Cerebellar nuclear complex (tissue), 1 donor: Measurements from ENCODE around the gene WSCD1.

Source experiments
- DNase-seq, 2 experiments: peaks; one replicate each; lab custom pipeline; 2025; lab: John Stamatoyannopoulos, UW

Gene WSCD1

GRCh38 chr17:6108382-6108781 lies 38.2 kb downstream of the WSCD1 start:
- DNase-seq: no peak

- no peak for DNase-seq
Observed at GRCh38 chr17:6108987-6109386, 38.8 kb downstream of the WSCD1 start.

GRCh38 chr17:6109536-6109935 lies 39.4 kb downstream of the WSCD1 start:
- no peak for DNase-seq

GRCh38 chr17:6110088-6110487 lies 39.9 kb downstream of the WSCD1 start:
- no peak for DNase-seq

- no peak for DNase-seq
Observed at GRCh38 chr17:6110592-6110991, 40.4 kb downstream of the WSCD1 start.

GRCh38 chr17:6120351-6120750 lies 50.2 kb downstream of the WSCD1 start:
- DNase-seq: no peak

GRCh38 chr17:6124856-6125255 lies 54.7 kb downstream of the WSCD1 start:
- DNase-seq: no peak

- no peak for DNase-seq
Observed at GRCh38 chr17:6126768-6127167, 56.6 kb downstream of the WSCD1 start.

- DNase-seq: no peak
Observed at GRCh38 chr17:6134721-6135120, 64.5 kb downstream of the WSCD1 start.

- no peak for DNase-seq
Observed at GRCh38 chr17:6135236-6135635, 65.1 kb downstream of the WSCD1 start.

GRCh38 chr17:6135996-6136395 lies 65.8 kb downstream of the WSCD1 start:
- peak; percentile 7 to 46 for DNase-seq

GRCh38 chr17:6137716-6138502 lies 67.7 kb downstream of the WSCD1 start:
- DNase-seq: peak; percentile 12 to 48

GRCh38 chr17:6138761-6139446 lies 68.7 kb downstream of the WSCD1 start:
- DNase-seq: peak; percentile 13 to 51

GRCh38 chr17:6139447-6139832 lies 69.3 kb downstream of the WSCD1 start:
- DNase-seq: no peak

GRCh38 chr17:6140188-6140587 lies 70.0 kb downstream of the WSCD1 start:
- DNase-seq: no peak

GRCh38 chr17:6140728-6141330 lies 70.7 kb downstream of the WSCD1 start:
- no peak for DNase-seq

GRCh38 chr17:6142701-6143100 lies 72.5 kb downstream of the WSCD1 start:
- no peak for DNase-seq

- no peak for DNase-seq
Observed at GRCh38 chr17:6145946-6146345, 75.8 kb downstream of the WSCD1 start.

- no peak for DNase-seq
Observed at GRCh38 chr17:6147042-6147441, 76.9 kb downstream of the WSCD1 start.

GRCh38 chr17:6153375-6153774 lies 83.2 kb downstream of the WSCD1 start:
- no peak for DNase-seq

GRCh38 chr17:6157716-6158115 lies 87.5 kb downstream of the WSCD1 start:
- no peak for DNase-seq

GRCh38 chr17:6159541-6160231 lies 89.5 kb downstream of the WSCD1 start:
- DNase-seq: no peak

GRCh38 chr17:6160232-6160555 lies 90.0 kb downstream of the WSCD1 start:
- no peak for DNase-seq
